ENCODE results near the gene RIT2. TPM values are rescaled to one million over a fixed set of nuclear protein-coding genes. Genes with fewer than 3 reads are reported as not detected.

Gene RIT2
- total RNA-seq, 2 experiments from 2014 or later: not detected

- H3K36me3 Mint-ChIP-seq (ENCODE audit: low read depth): no peaks in the 10 kb centered on the region
- no peak for DNase-seq
- CTCF ChIA-PET: no interaction called here
- H3K27me3 Mint-ChIP-seq: no peaks in the 10 kb centered on the region
- H3K4me1 Mint-ChIP-seq: no peaks in the 10 kb centered on the region
- H3K4me3 Mint-ChIP-seq: no peak overlapping the region
- H3K9me3 Mint-ChIP-seq: peaks cover 11% of the 10 kb centered on the region
- POLR2A ChIA-PET: no interaction called here
- H3K27ac Mint-ChIP-seq: no peak overlapping the region
Observed at GRCh38 chr18:42736074-42736473, 379.4 kb downstream of the RIT2 start.

GRCh38 chr18:42734520-42734919 is 381.0 kb downstream of the RIT2 start:
- ChIA-PET CTCF (no interaction called here), POLR2A (no interaction called here)
- no peak overlapping the region for H3K27ac Mint-ChIP-seq
- H3K27me3 Mint-ChIP-seq: no peaks in the 10 kb centered on the region
- DNase-seq: no peak
- no peak overlapping the region for H3K4me3 Mint-ChIP-seq
- no peaks in the 10 kb centered on the region for H3K4me1 Mint-ChIP-seq
- no peaks in the 10 kb centered on the region for H3K36me3 Mint-ChIP-seq (ENCODE audit: low read depth)
- H3K9me3 Mint-ChIP-seq: peaks cover 16% of the 10 kb centered on the region

GRCh38 chr18:42730272-42730671 is 385.2 kb downstream of the RIT2 start:
- CTCF ChIA-PET: no interaction called here

GRCh38 chr18:42719221-42719620 is 396.3 kb downstream of the RIT2 start:
- ChIA-PET CTCF (no interaction called here), POLR2A (no interaction called here)
- Mint-ChIP-seq H3K9me3 (no peaks in the 10 kb centered on the region), H3K4me1 (no peaks in the 10 kb centered on the region), H3K36me3 (ENCODE audit: low read depth) (no peaks in the 10 kb centered on the region), H3K27ac (no peak overlapping the region), H3K27me3 (no peaks in the 10 kb centered on the region), H3K4me3 (no peak overlapping the region)
- DNase-seq: no peak

More at GRCh38 chr18:42730272-42730671, 385.2 kb downstream of the RIT2 start:
- no peaks in the 10 kb centered on the region for H3K36me3 Mint-ChIP-seq (ENCODE audit: low read depth)
- no peaks in the 10 kb centered on the region for H3K4me1 Mint-ChIP-seq
- POLR2A ChIA-PET: no interaction called here
- peaks cover 7% of the 10 kb centered on the region for H3K9me3 Mint-ChIP-seq
- H3K4me3 Mint-ChIP-seq: no peak overlapping the region
- H3K27ac Mint-ChIP-seq: no peak overlapping the region
- no peak for DNase-seq
- H3K27me3 Mint-ChIP-seq: no peaks in the 10 kb centered on the region

GRCh38 chr18:42712065-42712464 is 403.4 kb downstream of the RIT2 start:
- H3K27me3 Mint-ChIP-seq: no peaks in the 10 kb centered on the region
- ChIA-PET POLR2A (no interaction called here), CTCF (no interaction called here)

GRCh38 chr18:42707080-42707479 is 408.4 kb downstream of the RIT2 start:
- DNase-seq: no peak
- Mint-ChIP-seq H3K27me3 (no peaks in the 10 kb centered on the region), H3K27ac (no peak overlapping the region), H3K36me3 (ENCODE audit: low read depth) (no peaks in the 10 kb centered on the region), H3K4me1 (no peaks in the 10 kb centered on the region), H3K9me3 (no peaks in the 10 kb centered on the region), H3K4me3 (no peak overlapping the region)
- CTCF ChIA-PET: no interaction called here
- POLR2A ChIA-PET: no interaction called here

More at GRCh38 chr18:42712065-42712464, 403.4 kb downstream of the RIT2 start:
- H3K36me3 Mint-ChIP-seq (ENCODE audit: low read depth): no peaks in the 10 kb centered on the region
- H3K9me3 Mint-ChIP-seq: no peaks in the 10 kb centered on the region
- H3K27ac Mint-ChIP-seq: no peak overlapping the region
- H3K4me3 Mint-ChIP-seq: no peak overlapping the region
- H3K4me1 Mint-ChIP-seq: no peaks in the 10 kb centered on the region
- DNase-seq: no peak

- Mint-ChIP-seq H3K27me3 (no peaks in the 10 kb centered on the region), H3K9me3 (no peaks in the 10 kb centered on the region), H3K27ac (no peak overlapping the region), H3K36me3 (ENCODE audit: low read depth) (no peaks in the 10 kb centered on the region), H3K4me3 (no peak overlapping the region), H3K4me1 (no peaks in the 10 kb centered on the region)
- DNase-seq: no peak
- ChIA-PET CTCF (no interaction called here), POLR2A (no interaction called here)
Observed at GRCh38 chr18:42706618-42707017, 408.9 kb downstream of the RIT2 start.

GRCh38 chr18:42706029-42706608 is 409.4 kb downstream of the RIT2 start:
- Mint-ChIP-seq H3K4me1 (no peaks in the 10 kb centered on the region), H3K27me3 (no peaks in the 10 kb centered on the region), H3K36me3 (ENCODE audit: low read depth) (no peaks in the 10 kb centered on the region), H3K4me3 (no peak overlapping the region), H3K27ac (no peak overlapping the region), H3K9me3 (no peaks in the 10 kb centered on the region)
- no peak for DNase-seq
- POLR2A ChIA-PET: no interaction called here
- CTCF ChIA-PET: no interaction called here

Other genes with a start within 250 kb of the RIT2 start
- gene SYT4, start 161.8 kb upstream of the RIT2 start, total RNA-seq: under 1 TPM in 1 of 2 experiments, not detected in 1; 0.20 TPM